AG04449 (cell line): Measurements from ENCODE around the gene TNNT2.

Experiments
- CTCF ChIA-PET: fragments of 350-600 bp; formaldehyde crosslinking; extraction: SDS; loops from one replicate; lab custom pipeline; 2021; ENCODE audit warnings: antibody characterized with exemption; lab: Yijun Ruan, JAX
- POLR2A ChIA-PET: fragments of 400-600, 350-600 bp; formaldehyde crosslinking; extraction: SDS; loops from one replicate; lab custom pipeline; 2020; ENCODE audit warnings: antibody characterized with exemption, inconsistent platforms; lab: Yijun Ruan, JAX
- DNase-seq: peaks from one replicate; pipeline ENCODE4 v3.0.0-alpha.2; 2010; ENCODE audit warnings: low read depth, low spot score
- H3K4me3 ChIP-seq: 2 replicates; pipeline ENCODE4 v1.5.1; 2011; ENCODE audit warnings: low read depth, mild to moderate bottlenecking, control low read depth, low read length
- TF ChIP-seq, protein P1 (sequence below): IDR thresholded peaks from one replicate; pipeline ENCODE4 v1.5.1; 2011; ENCODE audit warnings: mild to moderate bottlenecking, moderate library complexity, low read length, control low read depth, inconsistent platforms; ENCODE audit not compliant: insufficient read depth; ENCODE audit errors: missing control alignments

The TNNT2 gene

GRCh38 chr1:201360486-201360885 lies 17.0 kb downstream of the TNNT2 start:
- CTCF ChIA-PET: interaction anchor here (1.1 to 11.7 kb wide), 28 partner anchors 11 to 279 kb away, joined by 3 to 349 read pairs (median 8); partner anchors contain the start of genes PKP1 and TNNT2

GRCh38 chr1:201359873-201360210 lies 17.6 kb downstream of the TNNT2 start:
- TF ChIP-seq, protein P1, sequence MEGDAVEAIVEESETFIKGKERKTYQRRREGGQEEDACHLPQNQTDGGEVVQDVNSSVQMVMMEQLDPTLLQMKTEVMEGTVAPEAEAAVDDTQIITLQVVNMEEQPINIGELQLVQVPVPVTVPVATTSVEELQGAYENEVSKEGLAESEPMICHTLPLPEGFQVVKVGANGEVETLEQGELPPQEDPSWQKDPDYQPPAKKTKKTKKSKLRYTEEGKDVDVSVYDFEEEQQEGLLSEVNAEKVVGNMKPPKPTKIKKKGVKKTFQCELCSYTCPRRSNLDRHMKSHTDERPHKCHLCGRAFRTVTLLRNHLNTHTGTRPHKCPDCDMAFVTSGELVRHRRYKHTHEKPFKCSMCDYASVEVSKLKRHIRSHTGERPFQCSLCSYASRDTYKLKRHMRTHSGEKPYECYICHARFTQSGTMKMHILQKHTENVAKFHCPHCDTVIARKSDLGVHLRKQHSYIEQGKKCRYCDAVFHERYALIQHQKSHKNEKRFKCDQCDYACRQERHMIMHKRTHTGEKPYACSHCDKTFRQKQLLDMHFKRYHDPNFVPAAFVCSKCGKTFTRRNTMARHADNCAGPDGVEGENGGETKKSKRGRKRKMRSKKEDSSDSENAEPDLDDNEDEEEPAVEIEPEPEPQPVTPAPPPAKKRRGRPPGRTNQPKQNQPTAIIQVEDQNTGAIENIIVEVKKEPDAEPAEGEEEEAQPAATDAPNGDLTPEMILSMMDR: no peak
- H3K4me3 ChIP-seq: no peak overlapping the region
- ChIA-PET POLR2A (no interaction called here), CTCF (interaction anchor here (0.6 to 11.7 kb wide), 16 partner anchors 13 to 116 kb away, joined by 3 to 349 read pairs (median 6); partner anchors contain the start of gene TNNT2)
- DNase-seq: no peak

More at GRCh38 chr1:201360486-201360885, 17.0 kb downstream of the TNNT2 start:
- no peak overlapping the region for H3K4me3 ChIP-seq
- POLR2A ChIA-PET: no interaction called here
- DNase-seq: no peak
- TF ChIP-seq, protein P1: no peak

DNA sequence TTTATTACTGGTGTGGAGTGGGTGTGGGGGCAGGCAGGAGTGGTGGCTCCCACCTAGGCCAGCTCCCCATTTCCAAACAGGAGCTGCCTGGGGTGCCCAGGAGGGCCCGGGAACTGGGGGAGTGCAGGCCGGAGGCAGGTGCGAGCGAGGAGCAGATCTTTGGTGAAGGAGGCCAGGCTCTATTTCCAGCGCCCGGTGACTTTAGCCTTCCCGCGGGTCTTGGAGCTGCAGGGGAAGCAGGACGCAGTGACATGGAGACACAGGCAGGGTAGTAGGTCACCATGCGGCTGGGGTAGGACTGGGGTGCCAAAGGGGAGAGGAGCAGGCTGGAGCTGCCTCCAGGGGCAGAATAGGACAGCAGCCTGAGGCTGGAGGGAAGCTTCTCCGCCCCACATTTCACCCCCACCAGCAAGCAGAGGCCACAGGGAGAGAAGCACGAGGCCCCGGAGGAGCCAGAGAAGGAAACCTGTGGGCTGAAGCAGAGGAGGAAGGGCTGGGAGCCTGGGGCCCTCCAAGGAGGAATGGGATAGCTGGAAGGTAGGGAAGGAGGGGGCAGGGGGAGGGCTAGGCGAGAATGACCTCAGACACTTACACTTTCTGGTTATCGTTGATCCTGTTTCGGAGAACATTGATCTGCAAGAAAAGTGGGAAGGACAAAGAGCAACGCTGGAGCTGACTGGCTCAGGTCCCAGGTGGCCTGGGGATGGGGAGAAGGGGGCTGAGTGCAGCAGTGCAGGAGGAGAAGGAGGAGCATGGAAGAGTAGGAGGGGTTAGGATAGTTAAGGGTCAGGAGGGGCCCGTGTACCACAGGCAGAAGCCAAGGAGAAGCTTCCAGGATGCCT lies 18.2 kb downstream of the TNNT2 start:
- no peak for DNase-seq
- ChIA-PET CTCF (interaction anchor here (0.6 to 11.7 kb wide), 17 partner anchors 8 to 115 kb away, joined by 3 to 349 read pairs (median 4); partner anchors contain the start of gene TNNT2), POLR2A (interaction anchor here (0.7 kb wide), 1 partner anchor 87 kb away, joined by 4 read pairs; no protein-coding TSS in a partner anchor)
- TF ChIP-seq, protein P1: no peak
- H3K4me3 ChIP-seq: no peak overlapping the region

GRCh38 chr1:201358596-201358995 lies 18.9 kb downstream of the TNNT2 start:
- DNase-seq: no peak
- TF ChIP-seq, protein P1: no peak
- CTCF ChIA-PET: interaction anchor here (0.7 to 11.7 kb wide), 12 partner anchors 9 to 106 kb away, joined by 3 to 349 read pairs (median 4); partner anchors contain the start of gene TNNT2
- POLR2A ChIA-PET: interaction anchor here (0.7 kb wide), 1 partner anchor 87 kb away, joined by 4 read pairs; no protein-coding TSS in a partner anchor
- no peak overlapping the region for H3K4me3 ChIP-seq

- ChIA-PET CTCF (interaction anchor here (0.7 to 11.7 kb wide), 8 partner anchors 10 to 106 kb away, joined by 3 to 349 read pairs (median 5); partner anchors contain the start of gene TNNT2), POLR2A (no interaction called here)
- H3K4me3 ChIP-seq: no peak overlapping the region
- TF ChIP-seq, protein P1: no peak
- no peak for DNase-seq
Observed at GRCh38 chr1:201357636-201358348, 19.7 kb downstream of the TNNT2 start.
